GM18498 (cell line): ENCODE measurements around the gene CSNK2A2.

Experiments
- ATAC-seq: cut with Tn5 transposase; IDR thresholded peaks from one replicate; pipeline ENCODE4 v1.9.1; 2021; ENCODE audit warnings: mild to moderate bottlenecking, moderate library complexity; ENCODE audit not compliant: unreplicated experiment

The CSNK2A2 gene

DNA sequence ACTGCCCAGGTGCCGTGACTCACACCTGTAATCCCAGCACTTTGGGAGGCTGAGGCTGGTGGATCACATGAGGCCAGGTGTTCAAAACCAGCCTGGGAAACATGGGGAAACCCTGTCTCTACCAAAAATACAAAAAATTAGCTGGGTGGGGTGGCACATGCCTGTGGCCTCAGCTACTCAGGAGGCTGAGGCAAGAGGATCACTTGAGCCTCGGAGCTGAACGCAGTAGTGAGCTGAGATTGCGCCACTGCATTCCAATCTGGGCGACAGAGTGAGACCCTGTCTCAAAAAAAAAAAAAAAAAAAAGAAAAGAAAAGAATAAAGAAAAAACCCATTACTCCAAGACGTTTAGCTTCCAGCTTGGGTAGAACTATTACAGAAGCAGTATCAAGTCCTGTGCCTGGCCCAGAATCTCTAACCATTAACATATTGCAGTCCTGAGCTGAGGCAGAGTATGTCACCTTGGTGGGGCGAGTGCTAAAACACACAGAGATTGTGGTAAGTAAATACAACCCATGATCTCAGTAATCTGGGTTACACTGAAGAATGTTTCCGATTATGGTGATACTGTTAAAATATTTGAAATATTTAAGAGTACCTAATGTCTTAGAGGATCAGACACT, 45.5 kb downstream of the CSNK2A2 start:
- ATAC-seq: no peak

DNA sequence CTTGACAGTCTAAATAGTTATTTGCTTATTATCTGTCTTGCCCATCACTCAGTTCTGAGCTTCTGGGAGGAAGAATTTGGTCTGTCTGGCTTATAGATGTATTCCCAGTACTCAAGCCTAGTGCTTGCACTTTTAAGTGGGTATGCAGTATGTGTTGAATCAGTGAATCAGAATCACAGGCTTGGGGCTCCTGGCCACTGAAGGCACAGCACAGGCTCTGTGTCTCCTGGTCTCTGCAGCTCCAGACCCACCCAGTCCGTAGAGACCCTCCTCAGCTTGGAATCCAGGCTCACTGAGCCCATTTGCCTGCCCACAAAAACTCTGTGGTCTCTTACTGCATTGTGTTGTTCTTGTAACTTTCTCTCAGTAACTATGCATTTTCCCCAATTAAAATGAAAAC, 49.4 kb downstream of the CSNK2A2 start:
- no peak for ATAC-seq

DNA sequence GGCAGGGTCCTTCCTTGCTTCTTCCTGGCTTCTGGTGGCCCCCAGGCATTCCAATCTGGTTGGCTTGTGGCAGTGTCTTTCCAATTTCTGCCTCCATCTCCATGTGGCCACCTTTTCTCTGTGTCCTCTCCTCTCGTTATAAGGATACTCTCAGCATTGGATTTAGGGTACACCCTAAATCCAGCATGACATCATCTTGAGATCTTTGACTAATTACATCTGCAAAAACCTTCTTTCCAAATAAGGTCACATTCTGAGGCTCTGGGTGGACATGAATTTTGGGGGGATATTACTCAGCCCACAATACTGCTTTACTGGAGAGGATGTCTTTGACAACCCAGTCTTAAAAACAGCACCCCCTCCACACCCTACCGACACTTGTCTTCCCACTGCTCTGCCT, 49.8 kb downstream of the CSNK2A2 start:
- no peak for ATAC-seq

DNA sequence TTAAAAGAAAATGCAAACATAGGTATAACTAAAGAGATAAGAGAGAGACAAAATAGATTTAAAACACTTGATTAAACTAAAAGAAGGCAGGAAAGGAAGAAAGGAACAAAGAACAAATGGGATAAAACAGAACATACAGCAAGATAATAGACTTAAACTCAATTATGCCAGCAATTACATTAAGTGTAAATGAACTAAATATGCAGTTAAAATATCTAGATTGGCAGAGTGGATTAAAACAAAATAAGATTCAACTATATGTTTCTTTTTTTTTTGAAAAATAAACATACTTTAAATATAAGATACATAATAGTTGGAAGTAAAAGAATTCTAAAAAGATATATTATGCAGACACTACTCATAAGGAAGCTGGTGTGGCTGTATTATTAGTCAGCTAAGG, 59.1 kb downstream of the CSNK2A2 start:
- ATAC-seq: no peak

DNA sequence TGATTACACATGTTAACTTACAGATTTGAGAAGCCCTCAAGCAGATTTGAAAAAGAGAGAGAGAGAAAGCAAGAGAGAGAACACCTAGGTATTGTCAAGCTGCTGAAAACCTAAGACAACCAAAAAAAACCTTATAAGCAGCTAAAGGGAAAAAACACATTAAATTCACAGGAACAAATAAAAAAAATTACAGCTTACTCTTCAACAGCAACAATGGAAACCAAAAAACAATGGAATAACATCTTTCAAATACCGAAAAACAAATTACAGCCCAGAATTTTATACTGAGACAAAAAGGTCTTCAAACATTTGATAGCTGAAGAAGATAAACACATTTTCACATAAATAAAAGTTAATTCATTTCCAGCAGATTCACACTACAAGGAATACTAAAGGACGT, 60.3 kb downstream of the CSNK2A2 start:
- no peak for ATAC-seq

DNA sequence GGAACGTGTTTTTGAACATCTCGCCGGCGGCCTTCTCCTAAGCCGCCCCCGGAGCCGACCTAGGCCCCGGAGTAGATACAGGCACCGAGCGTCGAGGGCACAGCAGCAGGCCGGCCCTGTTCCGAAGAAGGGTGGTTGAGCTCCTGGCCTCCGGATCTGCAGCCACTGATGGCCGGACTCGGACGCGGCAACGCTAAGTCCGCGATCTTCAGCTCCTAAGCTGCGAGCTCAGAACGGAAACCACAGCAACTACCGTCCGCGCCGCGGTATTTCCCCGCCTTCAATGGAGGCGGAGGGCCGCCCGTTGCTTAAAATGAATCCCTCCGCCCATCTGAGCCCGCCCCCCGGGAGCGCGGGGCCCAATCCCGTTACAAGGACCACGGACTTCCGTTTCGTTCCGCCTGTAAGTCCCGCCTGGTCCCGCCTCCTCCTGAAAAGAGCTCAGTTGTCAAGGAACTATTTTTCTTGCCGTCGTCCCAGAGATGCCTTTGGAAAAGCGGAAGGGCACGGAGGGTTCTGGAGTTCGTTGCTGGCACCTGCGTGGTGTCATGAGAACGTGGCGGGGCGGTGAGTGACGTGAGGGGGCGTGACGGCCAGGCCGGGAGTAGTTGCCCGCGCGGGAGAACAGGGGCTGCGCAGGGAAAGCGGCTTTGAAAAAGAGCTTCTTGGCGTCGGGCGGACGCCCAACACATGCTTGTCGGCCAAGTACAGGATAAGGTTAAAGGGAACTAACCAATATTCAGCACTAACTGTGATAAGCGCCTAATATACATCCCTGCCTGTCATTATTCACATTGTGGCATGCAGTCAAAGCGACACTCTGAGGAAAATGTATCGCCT, 68.6 kb downstream of the CSNK2A2 start, which contains the start of gene CFAP20:
CFAP20 (minus strand) TSS at position 285 of the 840 bp plus-strand sequence; CDS start at position 19, 266 bp downstream.
- ATAC-seq: peak; percentile 92

DNA sequence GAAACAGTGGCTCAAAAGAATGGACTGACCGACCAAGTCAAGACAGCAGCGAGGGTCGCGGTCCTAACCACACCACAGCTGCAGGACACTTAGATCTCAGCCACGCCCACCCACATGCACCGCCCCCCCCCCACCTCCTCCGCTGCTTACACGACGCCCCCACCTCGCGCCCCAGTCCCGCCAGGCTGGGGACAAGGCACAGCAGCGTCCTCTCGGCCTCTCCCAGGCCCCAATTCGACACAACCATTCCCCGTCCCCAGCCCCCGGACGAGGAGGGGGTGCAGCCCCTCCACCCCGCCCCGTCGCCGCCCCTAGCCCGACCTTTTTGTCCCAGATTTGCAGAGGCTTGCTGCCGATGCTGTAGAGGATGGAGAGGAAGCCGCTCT, 69.2 kb downstream of the CSNK2A2 start:
- ATAC-seq: peak; percentile 15

DNA sequence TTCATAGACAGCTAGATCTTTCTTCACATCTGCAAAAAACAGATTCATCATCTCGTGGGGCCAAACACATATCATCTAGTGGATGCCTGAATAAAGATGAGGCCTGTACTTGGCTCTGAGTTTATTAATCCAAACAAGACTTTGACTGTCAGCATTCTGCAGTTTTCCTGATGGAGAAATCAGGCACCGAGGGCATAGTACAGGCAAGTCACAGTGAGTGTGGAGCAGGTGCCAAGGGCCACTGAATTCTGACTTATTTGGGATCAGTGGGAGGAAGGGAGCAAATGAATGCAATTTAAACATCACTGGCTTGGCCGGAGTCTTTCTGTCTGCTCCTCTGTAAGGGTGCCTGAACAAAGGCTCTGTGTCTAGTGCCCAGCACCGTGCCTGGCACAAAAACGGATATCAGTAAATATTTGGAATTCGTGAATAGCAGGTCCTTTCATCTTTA, 69.7 kb downstream of the CSNK2A2 start:
- no peak for ATAC-seq

DNA sequence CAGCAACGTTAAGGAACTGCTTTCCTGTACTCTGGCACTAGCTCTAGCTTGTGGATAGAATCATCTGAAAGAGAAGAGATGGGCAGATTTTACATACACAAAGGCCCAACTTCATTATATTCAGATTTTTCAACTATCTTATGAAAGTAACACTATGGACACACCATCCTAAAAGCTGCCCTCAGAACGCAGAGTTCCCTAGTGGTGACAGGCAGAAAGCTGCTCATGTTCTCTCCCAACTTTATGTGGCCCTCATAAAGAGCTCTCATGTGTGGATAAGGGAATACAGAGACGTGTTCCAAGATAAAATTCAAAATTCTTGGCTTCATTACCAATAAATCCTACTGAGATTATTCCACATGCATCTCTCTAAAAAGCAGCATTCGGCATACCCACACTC, 70.3 kb downstream of the CSNK2A2 start:
- ATAC-seq: no peak

DNA sequence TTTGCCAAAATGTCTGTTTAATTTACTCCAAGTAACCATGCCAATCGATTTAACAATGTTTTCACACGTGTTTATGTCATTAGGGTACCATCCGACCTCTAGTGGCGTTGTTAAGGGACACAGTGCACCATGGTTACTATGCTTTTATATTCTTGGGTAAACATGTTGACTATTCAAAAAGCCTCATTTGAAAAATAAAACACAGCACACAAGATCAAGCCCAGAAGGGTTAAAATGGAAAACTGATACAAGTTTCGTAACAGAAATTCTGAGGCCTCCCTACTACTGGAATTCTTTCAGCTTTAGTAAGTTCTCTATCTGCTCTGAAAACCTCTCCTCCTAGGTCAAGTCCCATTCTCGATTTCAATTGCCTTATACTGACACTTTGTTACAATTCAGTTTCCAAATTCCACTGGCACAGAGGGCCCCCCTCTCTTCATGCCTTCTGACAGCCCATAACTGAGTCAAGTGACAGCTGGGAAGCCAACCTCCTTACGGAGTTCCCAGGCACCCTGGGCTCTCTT, 70.8 kb downstream of the CSNK2A2 start:
- ATAC-seq: no peak

DNA sequence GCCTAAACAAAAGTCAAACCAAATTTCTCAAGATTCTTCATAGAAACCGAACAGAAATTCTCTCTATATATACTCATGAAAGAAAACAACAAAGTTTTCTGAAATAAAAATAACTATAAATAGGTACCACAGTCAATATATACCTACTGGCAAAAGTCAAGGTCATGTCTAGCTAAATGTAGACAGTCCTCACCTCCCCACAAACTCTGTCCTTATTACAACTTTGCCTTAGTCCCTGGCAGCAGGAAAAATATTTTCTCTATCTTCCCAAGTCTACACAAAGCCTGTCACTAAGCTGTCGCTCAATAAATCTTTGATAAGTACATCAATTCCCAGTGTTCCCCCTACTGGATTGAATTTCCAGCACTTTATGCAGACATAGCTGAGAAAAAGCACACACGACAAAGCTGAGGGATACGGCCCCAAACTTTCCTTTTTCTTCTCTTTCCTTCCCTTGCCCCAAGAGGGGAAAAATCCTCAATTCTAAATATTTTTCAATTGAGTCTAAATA, 71.4 kb downstream of the CSNK2A2 start:
- no peak for ATAC-seq

DNA sequence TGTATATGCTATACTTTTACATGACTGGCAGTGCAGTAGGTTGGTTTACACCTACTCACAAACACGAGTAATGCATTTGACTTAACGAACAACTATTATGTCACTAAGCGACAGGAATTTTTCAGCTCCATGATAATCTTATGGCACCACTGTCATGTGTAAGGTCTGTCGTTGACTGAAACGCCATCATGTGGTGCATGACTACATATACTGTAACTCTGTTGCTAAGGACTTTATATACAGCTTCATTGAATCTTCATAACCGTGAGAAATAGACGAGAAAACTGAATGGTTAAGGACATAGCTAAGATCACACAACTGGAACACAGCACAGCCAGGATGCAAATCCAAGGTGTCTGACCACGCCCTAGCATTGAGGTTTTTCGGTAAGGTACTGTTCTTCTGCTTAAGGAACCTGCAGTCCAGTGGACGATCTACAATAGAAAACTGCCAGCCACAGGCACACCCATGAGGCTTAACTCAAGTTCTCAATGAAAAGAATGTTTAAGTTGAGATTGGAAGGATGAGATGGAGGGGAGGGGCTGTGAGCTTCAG, 72.0 kb downstream of the CSNK2A2 start:
- no peak for ATAC-seq

DNA sequence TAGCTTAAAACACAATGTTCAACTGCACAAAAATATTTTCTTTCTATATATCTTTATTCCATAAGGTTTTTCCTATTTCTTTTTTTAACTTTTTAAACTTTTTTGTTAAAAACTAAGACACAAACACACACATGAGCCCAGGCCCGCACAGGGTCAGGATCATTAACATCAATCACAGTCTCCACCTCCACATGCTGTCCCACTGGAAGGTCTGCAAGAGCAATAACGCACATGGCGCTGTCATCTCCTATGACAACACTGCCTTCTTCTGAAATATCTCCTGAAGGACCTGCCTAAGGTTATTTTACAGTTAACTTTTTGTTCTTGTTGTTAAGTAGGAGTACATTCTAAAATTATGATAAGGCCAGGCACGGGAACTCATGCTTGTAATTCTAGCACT, 72.9 kb downstream of the CSNK2A2 start:
- no peak for ATAC-seq

DNA sequence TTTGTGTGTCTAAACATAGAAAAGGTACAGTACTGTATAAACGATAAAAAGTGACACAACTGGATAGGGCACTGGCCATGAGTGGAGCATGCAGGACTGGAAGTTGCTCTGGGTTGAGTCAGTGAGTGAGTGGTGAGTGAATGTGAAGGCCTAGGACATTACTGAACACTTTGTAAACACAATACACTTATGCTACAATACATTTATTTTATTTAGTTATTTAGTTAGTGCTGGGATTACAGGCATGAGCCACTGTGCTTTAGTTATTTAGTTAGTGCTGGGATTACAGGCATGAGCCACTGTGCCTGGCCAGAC, 73.3 kb downstream of the CSNK2A2 start:
- no peak for ATAC-seq

DNA sequence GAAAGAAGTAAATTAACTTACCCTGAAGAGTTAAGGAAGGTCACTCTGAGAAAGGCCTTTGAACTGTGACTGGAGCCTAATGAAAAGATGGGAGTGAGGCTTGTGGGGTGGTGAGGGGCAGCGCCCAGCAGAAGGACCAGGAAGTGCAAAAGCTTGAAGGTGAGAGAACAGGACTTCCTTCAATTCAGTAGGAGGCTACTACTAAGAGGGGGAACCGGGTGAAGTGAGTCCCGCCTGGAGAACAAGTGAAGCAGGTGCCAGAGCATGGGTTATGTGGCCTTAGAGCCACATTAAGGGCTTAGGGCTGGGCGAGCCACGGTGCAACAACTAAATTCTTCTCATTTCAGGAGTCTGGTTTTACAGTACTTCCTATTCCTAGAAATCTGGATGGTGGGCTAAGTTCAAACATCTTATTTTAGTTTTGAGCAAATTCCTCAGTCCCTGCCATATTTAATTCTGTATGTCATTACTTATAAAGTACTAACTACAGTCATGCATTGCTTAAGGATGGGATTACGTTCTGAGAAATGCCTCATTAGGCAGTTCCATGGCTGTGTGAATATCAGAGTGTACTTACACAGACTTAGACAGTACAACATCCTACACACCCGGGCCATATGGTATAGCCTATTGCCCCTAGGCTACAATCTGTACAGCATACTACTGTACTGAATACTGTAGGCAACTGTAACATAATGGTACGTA, 73.9 kb downstream of the CSNK2A2 start:
- ATAC-seq: no peak

DNA sequence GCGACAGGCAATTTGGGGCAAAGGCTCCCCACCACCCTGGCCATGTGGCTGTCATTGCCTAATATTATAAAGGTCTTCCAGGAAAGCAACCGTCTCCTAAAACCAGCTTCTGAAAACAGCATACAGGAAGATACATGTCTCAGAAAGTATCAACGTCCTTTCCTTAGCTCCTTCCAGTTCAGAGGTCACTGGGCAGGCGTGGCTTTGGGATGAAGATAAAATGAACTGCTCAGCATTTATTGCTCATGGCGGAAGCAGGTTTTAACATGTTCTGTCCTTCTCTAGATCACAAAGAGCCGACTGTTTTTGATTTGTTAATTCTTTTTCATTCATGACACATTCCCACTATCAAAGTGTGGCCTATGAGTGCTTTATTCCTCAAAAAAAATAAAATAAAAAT, 76.8 kb downstream of the CSNK2A2 start:
- ATAC-seq: no peak

DNA sequence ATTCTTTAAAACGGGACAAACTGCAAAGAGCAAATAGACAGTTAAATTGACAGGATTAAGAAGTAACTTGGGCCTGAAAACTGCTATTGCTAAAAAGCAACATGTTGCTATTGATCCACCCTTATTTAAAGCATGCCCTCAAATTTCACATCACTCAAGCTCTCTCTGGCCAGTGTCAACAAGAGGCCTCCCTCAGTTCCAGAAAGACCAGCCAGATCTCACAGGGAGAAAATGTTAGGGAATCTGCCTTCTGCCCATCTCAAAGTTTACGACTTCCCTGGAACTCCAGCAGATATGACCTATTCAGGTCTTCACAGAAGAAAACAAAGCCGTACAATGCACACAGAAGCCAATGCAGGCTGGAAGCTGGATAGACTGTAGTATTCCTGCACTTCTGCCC, 77.7 kb downstream of the CSNK2A2 start:
- ATAC-seq: no peak

DNA sequence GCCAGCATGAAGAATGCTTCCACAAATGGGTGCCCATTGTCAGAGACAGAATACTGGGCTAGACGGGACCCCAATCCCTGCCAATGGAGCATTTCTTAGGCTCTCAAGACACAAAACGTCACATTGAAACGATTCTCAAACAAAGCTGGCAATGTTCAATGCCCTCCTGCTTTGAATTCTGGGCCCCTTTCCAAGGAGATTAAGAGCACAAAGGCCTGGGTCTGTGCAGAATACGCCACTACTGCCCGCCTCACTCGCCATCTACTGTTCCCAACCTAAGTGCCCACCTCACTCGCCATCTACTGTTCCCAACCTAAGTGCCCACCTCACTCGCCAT, 78.4 kb downstream of the CSNK2A2 start:
- ATAC-seq: no peak

DNA sequence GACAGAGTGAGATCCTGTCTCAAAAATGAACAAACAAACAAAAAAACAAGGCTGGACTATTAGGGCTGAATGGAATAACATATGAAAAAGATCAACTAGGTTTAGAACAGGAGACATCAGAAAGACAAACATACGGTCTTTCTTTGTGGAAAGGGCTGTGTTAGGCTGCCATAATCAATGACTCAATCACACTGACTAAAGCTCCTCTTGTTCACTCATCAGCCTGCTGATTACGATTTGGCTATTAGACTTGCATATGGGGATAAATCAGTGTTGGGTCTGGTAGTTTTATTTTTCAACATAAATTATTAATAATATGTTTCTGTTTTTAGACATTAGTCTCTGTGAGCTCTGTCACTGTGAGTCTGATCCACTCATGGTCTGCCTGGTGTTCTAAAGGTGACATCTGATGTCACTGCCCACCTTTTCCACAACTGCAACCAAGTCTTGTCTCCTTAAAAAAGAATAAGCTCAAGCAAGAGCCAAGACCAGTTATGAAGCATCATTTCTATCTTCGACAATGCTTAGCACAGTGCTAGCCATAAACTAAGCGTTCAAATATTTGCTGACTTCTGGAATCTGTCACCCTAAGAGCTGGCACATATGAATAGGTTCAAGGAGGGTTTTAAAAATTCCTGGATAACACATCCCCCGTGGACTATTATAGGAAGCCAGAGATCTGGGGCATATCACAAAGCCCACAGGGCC, 79.0 kb downstream of the CSNK2A2 start:
- ATAC-seq: no peak

DNA sequence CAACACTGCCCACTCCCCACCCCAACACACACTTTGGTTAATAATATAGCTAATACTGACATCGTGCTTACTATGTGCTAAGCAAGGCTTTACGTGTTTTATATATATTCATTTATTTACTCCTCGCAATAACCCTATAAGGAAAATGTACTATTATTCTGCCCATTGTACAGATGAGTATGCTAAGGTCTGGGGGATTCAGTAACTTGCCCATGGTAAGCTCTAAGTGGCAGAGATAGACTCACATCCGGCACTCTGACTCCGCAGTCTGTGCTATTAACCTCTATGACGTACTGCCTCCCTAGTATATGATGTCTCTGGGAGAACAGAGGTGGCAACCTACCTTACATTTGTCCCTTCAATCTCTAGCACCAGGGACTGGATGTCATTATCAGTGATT, 81.4 kb downstream of the CSNK2A2 start:
- ATAC-seq: no peak

DNA sequence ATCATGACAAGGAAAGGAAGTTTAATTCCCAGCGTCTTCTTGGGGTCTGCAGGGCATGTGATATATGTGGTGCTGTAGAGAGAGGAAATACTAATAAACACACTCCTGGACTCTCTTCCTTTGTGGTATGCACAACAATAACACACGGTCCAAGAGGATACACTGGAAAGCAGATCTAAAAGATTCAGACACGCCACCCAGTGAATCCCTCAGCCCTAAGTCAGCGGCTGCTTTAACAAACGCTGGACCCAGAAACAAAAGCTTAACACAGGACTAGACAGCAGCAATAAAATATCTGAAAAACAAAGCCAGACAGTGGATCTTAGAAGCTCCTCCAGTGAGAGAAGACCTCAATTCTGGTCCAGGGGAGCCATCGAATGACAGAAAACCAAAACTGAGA, 81.8 kb downstream of the CSNK2A2 start:
- ATAC-seq: no peak
